Neural cell (in vitro differentiated cells): ENCODE results near the gene ALX3.

ENCODE experiments used
- EP300 ChIP-seq: fragments of 450-650 bp; conservative IDR thresholded peaks from 2 replicates; pipeline ENCODE4 v1.6.1; 2014; ENCODE audit warnings: antibody characterized with exemption, mild to moderate bottlenecking, moderate library complexity; ENCODE audit not compliant: poor library complexity, severe bottlenecking
- EZH2 ChIP-seq: fragments of 200-600, 300-800 bp; shearing (Covaris generic), sonication (generic); IDR thresholded peaks from 2 replicates; pipeline ENCODE4 v1.6.1; 2014; ENCODE audit warnings: antibody characterized with exemption, low read length, borderline replicate concordance, mild to moderate bottlenecking; ENCODE audit not compliant: insufficient read depth, poor library complexity, severe bottlenecking
- MXI1 ChIP-seq: fragments of 450-650 bp; conservative IDR thresholded peaks from 2 replicates; pipeline ENCODE4 v1.6.1; 2014; ENCODE audit warnings: antibody characterized with exemption, mild to moderate bottlenecking; ENCODE audit not compliant: poor library complexity, severe bottlenecking
- POLR2AphosphoS5 ChIP-seq: IDR thresholded peaks from 2 replicates; pipeline ENCODE4 v1.6.1; 2012
- RAD21 ChIP-seq: fragments of 450-650 bp; conservative IDR thresholded peaks from 2 replicates; pipeline ENCODE4 v1.6.1; 2014; ENCODE audit warnings: antibody characterized with exemption, mild to moderate bottlenecking, moderate library complexity
- SMC3 ChIP-seq: fragments of 450-650 bp; conservative IDR thresholded peaks from 2 replicates; pipeline ENCODE4 v1.6.1; 2014; ENCODE audit warnings: antibody characterized with exemption, mild to moderate bottlenecking, moderate library complexity; ENCODE audit not compliant: poor library complexity
- TAF1 ChIP-seq: IDR thresholded peaks from 2 replicates; pipeline ENCODE4 v1.6.1; 2012; ENCODE audit warnings: low read depth
- TF ChIP-seq, protein P1 (sequence below): fragments of 450-650 bp; IDR thresholded peaks from 2 replicates; pipeline ENCODE4 v1.5.1; 2014; ENCODE audit warnings: antibody characterized with exemption, mild to moderate bottlenecking, moderate library complexity; ENCODE audit not compliant: poor library complexity, severe bottlenecking
- TF ChIP-seq, protein P2 (sequence below): IDR thresholded peaks from 2 replicates; pipeline ENCODE4 v1.6.1; 2012; ENCODE audit warnings: borderline replicate concordance

- TF ChIP-seq EP300 (no peak), EZH2 (peak; percentile 55), SMC3 (no peak), POLR2AphosphoS5 (no peak), TAF1 (no peak), RAD21 (no peak), MXI1 (no peak)
- TF ChIP-seq, protein P1, sequence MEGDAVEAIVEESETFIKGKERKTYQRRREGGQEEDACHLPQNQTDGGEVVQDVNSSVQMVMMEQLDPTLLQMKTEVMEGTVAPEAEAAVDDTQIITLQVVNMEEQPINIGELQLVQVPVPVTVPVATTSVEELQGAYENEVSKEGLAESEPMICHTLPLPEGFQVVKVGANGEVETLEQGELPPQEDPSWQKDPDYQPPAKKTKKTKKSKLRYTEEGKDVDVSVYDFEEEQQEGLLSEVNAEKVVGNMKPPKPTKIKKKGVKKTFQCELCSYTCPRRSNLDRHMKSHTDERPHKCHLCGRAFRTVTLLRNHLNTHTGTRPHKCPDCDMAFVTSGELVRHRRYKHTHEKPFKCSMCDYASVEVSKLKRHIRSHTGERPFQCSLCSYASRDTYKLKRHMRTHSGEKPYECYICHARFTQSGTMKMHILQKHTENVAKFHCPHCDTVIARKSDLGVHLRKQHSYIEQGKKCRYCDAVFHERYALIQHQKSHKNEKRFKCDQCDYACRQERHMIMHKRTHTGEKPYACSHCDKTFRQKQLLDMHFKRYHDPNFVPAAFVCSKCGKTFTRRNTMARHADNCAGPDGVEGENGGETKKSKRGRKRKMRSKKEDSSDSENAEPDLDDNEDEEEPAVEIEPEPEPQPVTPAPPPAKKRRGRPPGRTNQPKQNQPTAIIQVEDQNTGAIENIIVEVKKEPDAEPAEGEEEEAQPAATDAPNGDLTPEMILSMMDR: no peak
- TF ChIP-seq, protein P2, sequence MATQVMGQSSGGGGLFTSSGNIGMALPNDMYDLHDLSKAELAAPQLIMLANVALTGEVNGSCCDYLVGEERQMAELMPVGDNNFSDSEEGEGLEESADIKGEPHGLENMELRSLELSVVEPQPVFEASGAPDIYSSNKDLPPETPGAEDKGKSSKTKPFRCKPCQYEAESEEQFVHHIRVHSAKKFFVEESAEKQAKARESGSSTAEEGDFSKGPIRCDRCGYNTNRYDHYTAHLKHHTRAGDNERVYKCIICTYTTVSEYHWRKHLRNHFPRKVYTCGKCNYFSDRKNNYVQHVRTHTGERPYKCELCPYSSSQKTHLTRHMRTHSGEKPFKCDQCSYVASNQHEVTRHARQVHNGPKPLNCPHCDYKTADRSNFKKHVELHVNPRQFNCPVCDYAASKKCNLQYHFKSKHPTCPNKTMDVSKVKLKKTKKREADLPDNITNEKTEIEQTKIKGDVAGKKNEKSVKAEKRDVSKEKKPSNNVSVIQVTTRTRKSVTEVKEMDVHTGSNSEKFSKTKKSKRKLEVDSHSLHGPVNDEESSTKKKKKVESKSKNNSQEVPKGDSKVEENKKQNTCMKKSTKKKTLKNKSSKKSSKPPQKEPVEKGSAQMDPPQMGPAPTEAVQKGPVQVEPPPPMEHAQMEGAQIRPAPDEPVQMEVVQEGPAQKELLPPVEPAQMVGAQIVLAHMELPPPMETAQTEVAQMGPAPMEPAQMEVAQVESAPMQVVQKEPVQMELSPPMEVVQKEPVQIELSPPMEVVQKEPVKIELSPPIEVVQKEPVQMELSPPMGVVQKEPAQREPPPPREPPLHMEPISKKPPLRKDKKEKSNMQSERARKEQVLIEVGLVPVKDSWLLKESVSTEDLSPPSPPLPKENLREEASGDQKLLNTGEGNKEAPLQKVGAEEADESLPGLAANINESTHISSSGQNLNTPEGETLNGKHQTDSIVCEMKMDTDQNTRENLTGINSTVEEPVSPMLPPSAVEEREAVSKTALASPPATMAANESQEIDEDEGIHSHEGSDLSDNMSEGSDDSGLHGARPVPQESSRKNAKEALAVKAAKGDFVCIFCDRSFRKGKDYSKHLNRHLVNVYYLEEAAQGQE: no peak
Observed at GRCh38 chr1:110069404-110070281, 829 bp downstream of the ALX3 start.
